HFF-Myc (cell line): Measurements from ENCODE around the gene MMP7.

Source experiments
- DNase-seq: peaks from one replicate; pipeline ENCODE4 v3.0.0-alpha.2; 2011; ENCODE audit warnings: low read depth; ENCODE audit errors: extremely low read depth
- H3K4me3 ChIP-seq: replicated peaks from 2 replicates; pipeline ENCODE4 v1.5.1; 2011; ENCODE audit warnings: low read depth, mild to moderate bottlenecking, control low read depth, low read length
- TF ChIP-seq, protein P1 (sequence below): IDR thresholded peaks from 2 replicates; pipeline ENCODE4 v1.5.1; 2012; ENCODE audit warnings: mild to moderate bottlenecking, low read depth, low read length, control low read depth; ENCODE audit errors: missing control alignments

MMP7 gene

DNA sequence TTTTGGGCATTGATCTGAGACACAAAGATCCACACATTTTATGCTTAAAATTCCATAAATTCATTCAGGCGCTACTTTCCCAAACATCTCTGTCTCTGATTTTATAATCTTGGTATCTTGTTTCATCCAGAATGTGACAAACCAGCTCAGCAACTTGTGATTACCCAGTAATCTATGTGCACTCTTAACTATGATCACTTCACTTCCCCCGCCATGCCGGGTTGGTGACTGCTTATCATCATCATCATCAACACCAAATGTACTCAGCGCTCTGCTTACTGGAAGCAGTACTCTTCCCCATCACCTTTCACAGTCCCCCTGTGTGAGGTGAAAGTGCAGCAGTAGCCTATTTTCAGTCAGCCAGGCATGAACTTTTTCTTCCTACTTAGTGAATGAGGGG, 15.2 kb upstream of the MMP7 start:
- no peak overlapping the region for H3K4me3 ChIP-seq
- DNase-seq: no peak
- TF ChIP-seq, protein P1, sequence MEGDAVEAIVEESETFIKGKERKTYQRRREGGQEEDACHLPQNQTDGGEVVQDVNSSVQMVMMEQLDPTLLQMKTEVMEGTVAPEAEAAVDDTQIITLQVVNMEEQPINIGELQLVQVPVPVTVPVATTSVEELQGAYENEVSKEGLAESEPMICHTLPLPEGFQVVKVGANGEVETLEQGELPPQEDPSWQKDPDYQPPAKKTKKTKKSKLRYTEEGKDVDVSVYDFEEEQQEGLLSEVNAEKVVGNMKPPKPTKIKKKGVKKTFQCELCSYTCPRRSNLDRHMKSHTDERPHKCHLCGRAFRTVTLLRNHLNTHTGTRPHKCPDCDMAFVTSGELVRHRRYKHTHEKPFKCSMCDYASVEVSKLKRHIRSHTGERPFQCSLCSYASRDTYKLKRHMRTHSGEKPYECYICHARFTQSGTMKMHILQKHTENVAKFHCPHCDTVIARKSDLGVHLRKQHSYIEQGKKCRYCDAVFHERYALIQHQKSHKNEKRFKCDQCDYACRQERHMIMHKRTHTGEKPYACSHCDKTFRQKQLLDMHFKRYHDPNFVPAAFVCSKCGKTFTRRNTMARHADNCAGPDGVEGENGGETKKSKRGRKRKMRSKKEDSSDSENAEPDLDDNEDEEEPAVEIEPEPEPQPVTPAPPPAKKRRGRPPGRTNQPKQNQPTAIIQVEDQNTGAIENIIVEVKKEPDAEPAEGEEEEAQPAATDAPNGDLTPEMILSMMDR: no peak

DNA sequence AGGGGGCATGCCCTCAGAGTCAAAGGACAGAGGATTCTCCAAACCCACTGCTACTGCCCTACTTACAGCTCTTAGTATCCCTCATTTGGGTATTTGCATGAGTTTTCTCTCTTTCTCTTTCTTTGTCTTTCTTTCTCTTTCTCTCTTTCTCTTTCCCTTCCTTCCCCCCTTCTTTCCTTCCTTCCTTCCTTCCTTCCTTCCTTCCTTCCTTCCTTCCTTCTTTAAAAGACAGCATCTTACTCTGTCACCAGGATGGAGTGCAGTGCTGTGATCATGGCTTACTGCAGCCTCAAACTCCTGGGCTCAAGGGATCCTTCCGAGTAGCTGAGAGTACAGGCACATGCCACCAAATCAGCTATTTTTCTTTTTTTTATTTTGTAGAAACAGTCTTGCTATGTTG, 14.0 kb upstream of the MMP7 start:
- TF ChIP-seq, protein P1: no peak
- DNase-seq: no peak
- no peak overlapping the region for H3K4me3 ChIP-seq

DNA sequence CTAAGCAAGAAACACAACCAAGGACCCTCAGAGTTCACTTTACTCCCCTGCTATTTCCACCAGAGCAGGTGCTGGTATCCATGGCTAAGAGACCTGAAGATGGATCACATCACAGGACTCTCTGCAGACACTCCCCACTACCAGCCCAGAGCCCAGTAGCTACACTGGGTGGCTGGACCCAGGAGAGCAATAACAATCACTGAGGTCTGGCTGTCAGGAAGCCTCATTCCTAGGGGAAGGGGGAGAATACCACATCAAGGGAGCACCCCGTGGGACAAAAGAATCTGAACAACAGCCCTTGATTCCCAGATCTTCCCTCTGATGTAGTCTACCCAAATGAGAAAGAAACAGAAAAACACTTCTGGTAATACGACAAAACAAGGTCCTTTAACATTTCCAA, 9.0 kb upstream of the MMP7 start:
- DNase-seq: no peak
- no peak overlapping the region for H3K4me3 ChIP-seq
- TF ChIP-seq, protein P1: no peak

DNA sequence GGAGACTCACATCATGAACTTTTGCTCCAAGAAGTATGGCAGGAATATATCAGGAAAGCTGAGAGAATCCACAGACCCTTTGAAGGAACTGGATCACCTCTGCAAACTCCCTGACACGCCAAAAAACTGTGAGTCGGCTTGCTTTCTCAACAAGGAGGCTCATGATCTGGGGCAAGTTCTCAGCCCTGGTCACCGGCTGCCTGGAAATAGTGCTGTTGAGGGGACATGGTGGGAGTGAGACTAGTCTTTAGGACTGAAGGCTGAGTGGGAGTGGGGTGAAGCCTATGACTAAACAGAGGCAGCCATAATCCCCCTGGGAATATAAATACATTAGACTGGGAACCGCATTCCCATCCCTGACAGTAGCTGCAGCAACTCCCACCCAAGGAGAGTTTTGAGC, 8.4 kb upstream of the MMP7 start:
- TF ChIP-seq, protein P1: no peak
- no peak overlapping the region for H3K4me3 ChIP-seq
- no peak for DNase-seq

DNA sequence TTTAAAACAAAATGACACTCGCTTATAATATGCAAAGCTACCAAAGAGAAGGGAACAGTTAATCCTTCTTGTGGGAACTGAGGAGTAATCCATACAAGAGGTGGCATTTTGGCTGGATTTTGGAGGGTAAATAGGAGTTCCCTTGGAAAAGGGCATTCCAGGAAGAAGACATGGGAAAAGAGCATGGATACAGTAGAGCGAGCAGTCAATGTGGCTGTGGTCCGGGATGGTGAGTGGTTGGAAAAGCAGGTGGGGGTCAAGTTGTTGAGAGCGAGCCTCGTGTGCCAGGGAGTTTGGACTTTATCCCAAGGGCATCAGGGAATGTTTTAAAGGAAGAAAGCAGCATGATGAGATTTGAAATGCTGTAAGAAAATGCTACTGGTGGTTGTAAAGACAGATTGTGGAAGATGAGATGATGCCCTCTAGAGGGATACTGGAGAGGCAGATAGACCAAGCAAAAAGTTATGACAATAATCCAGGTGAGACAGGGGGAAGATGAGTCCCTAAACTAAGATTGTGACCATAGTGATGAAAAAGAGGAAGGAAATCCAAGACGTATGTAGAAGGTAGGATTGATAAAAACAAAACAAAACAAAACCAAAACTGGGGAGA, 3.8 kb upstream of the MMP7 start:
- no peak for DNase-seq
- no peak overlapping the region for H3K4me3 ChIP-seq
- TF ChIP-seq, protein P1: no peak

DNA sequence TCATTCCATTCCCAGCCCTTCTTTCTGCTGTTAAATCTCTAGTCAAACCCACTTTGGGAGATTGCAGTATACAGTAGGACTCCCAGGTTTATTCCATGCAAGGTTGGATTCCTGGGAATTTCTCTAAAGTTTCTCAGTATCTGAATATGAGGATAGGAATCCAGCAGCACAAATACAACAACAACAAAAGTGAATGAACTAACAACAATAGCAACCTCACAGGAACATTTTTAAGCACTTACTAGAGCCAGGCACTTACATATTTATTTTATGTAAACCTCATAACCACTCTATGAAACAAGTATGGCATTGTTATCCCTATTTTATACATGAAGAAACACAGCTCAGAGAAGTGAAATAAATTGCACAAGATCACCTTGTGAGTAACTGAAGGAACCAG, 1.9 kb downstream of the MMP7 start:
- no peak overlapping the region for H3K4me3 ChIP-seq
- TF ChIP-seq, protein P1: no peak
- no peak for DNase-seq

DNA sequence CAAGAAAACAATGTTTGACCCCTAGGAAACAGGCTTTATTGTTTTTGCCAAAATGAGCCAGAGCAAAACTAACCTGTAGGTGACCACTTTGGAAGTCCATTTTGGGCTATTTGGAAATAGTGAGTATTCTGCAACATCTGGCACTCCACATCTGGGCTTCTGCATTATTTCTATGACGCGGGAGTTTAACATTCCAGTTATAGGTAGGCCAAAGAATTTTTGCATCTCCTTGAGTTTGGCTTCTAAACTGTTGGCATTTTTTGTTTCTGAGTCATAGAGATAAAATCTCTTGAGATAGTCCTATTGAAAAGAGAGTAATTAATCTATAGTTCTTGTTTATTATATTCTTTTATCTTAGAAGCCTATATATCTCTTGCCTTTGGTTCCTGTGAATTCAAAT, 2.9 kb downstream of the MMP7 start:
- DNase-seq: peak; percentile 40
- no peak overlapping the region for H3K4me3 ChIP-seq
- TF ChIP-seq, protein P1: no peak
